Measurements from ENCODE around the gene ZNF865. TPM values are rescaled to one million over a fixed set of nuclear protein-coding genes. Genes with fewer than 3 reads are reported as not detected.

ZNF865 gene
- total and polyA plus RNA-seq, 8 donors: 5.7 to 9.7 (median 7.8) TPM

DNA sequence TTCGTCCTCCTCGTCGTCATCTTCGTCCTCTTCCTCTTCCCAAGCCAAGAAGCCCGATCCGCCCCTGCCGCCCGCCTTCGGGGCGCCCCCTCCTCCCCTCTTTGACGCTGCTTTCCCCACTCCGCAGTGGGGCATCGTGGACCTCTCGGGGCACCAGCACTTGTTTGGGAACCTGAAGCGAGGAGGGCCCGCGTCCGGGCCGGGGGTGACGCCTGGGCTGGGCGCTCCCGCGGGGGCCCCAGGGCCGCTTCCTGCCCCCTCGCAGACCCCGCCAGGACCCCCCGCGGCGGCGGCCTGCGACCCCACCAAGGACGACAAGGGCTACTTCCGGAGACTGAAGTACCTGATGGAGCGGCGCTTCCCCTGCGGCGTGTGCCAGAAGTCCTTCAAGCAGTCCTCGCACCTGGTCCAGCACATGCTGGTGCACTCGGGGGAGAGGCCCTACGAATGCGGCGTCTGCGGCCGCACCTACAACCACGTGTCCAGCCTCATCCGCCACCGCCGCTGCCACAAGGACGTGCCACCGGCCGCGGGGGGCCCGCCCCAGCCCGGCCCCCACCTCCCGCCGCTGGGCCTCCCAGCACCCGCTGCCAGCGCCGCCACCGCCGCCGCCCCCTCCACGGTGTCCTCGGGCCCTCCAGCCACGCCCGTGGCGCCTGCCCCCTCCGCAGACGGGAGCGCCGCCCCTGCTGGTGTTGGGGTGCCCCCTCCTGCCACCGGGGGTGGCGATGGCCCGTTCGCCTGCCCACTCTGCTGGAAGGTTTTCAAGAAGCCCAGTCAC lies 8.7 kb downstream of the ZNF865 start:
- TF ChIP-seq, protein P1, sequence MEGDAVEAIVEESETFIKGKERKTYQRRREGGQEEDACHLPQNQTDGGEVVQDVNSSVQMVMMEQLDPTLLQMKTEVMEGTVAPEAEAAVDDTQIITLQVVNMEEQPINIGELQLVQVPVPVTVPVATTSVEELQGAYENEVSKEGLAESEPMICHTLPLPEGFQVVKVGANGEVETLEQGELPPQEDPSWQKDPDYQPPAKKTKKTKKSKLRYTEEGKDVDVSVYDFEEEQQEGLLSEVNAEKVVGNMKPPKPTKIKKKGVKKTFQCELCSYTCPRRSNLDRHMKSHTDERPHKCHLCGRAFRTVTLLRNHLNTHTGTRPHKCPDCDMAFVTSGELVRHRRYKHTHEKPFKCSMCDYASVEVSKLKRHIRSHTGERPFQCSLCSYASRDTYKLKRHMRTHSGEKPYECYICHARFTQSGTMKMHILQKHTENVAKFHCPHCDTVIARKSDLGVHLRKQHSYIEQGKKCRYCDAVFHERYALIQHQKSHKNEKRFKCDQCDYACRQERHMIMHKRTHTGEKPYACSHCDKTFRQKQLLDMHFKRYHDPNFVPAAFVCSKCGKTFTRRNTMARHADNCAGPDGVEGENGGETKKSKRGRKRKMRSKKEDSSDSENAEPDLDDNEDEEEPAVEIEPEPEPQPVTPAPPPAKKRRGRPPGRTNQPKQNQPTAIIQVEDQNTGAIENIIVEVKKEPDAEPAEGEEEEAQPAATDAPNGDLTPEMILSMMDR (IDR thresholded peaks at IDR 0.05): no peak
- Histone ChIP-seq H3K27me3 (no peaks in the 10 kb centered on the region), H3K27ac (no peak overlapping the region), H3K36me3 (peaks cover 0 to 23% (median 0%) of the 10 kb centered on the region in 3 donors), H3K4me1 (no peaks in the 10 kb centered on the region), H3K9me3 (no peaks in the 10 kb centered on the region), H3K4me3 (no peak overlapping the region)
- DNase-seq (peak in 2 of 6 donors; percentile 34 to 70), FAIRE-seq (no peak), ATAC-seq (no peak)
- intact Hi-C loops (cut with DNase I): no loop called here
- WGBS, 2 donors: 94% methylated on average over 69 to 75 of the region's 75 CpGs

DNA sequence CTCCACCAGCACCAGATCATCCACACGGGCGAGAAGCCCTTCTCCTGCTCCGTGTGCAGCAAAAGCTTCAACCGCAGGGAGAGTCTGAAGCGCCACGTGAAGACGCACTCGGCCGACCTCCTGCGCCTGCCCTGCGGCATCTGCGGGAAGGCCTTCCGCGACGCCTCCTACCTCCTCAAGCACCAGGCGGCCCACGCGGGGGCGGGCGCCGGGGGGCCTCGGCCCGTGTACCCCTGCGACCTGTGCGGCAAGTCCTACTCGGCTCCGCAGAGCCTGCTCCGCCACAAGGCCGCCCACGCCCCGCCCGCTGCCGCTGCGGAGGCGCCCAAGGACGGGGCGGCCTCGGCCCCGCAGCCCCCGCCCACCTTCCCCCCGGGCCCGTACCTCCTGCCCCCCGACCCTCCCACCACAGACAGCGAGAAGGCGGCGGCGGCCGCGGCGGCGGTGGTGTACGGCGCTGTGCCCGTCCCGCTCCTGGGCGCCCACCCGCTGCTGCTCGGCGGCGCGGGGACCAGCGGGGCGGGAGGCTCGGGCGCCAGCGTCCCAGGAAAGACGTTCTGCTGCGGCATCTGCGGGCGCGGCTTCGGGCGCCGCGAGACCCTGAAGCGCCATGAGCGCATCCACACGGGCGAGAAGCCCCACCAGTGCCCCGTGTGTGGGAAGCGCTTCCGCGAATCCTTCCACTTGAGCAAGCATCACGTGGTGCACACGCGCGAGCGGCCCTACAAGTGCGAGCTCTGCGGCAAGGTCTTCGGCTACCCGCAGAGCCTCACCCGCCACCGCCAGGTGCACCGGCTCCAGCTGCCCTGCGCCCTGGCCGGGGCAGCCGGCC lies 9.5 kb downstream of the ZNF865 start:
- Histone ChIP-seq H3K36me3 (peaks cover 0 to 23% (median 0%) of the 10 kb centered on the region in 3 donors), H3K4me3 (no peak overlapping the region), H3K4me1 (no peaks in the 10 kb centered on the region), H3K27ac (no peak overlapping the region), H3K9me3 (no peaks in the 10 kb centered on the region), H3K27me3 (no peaks in the 10 kb centered on the region)
- intact Hi-C loops (cut with DNase I): no loop called here
- WGBS, 2 donors: 96 to 97% methylated on average over 88 to 98 of the region's 98 CpGs
- TF ChIP-seq, protein P1 (IDR thresholded peaks at IDR 0.05): no peak
- DNase-seq (no peak), ATAC-seq (no peak), FAIRE-seq (no peak)

DNA sequence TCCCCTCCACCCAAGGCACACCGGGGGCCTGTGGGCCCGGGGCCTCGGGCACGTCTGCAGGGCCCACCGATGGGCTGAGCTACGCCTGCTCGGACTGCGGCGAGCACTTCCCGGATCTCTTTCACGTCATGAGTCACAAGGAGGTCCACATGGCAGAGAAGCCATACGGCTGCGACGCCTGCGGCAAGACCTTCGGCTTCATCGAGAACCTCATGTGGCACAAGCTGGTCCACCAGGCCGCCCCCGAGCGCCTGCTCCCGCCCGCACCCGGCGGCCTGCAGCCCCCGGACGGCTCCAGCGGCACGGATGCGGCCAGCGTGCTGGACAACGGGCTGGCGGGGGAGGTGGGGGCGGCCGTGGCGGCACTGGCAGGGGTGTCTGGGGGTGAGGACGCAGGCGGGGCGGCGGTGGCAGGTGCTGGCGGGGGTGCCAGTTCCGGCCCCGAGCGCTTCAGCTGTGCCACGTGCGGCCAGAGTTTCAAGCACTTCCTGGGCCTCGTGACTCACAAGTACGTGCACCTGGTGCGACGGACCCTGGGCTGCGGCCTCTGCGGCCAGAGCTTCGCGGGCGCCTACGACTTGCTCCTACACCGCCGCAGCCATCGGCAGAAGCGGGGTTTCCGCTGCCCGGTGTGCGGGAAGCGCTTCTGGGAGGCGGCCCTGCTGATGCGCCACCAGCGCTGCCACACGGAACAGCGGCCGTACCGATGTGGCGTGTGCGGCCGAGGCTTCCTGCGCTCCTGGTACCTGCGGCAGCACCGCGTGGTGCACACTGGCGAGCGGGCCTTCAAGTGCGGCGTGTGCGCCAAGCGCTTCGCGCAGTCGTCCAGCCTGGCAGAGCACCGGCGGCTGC lies 10.3 kb downstream of the ZNF865 start:
- FAIRE-seq (no peak), ATAC-seq (no peak), DNase-seq (no peak)
- intact Hi-C loops (cut with DNase I): no loop called here
- H3K9me3 ChIP-seq: no peaks in the 10 kb centered on the region
- no peaks in the 10 kb centered on the region for H3K4me1 ChIP-seq
- TF ChIP-seq, protein P1 (IDR thresholded peaks at IDR 0.05): no peak
- WGBS, 2 donors: 96 to 97% methylated on average over 87 to 88 of the region's 88 CpGs
- no peaks in the 10 kb centered on the region for H3K27me3 ChIP-seq
- H3K36me3 ChIP-seq: peaks cover 0 to 23% (median 0%) of the 10 kb centered on the region in 3 donors
- H3K27ac ChIP-seq: no peak overlapping the region
- H3K4me3 ChIP-seq: no peak overlapping the region

DNA sequence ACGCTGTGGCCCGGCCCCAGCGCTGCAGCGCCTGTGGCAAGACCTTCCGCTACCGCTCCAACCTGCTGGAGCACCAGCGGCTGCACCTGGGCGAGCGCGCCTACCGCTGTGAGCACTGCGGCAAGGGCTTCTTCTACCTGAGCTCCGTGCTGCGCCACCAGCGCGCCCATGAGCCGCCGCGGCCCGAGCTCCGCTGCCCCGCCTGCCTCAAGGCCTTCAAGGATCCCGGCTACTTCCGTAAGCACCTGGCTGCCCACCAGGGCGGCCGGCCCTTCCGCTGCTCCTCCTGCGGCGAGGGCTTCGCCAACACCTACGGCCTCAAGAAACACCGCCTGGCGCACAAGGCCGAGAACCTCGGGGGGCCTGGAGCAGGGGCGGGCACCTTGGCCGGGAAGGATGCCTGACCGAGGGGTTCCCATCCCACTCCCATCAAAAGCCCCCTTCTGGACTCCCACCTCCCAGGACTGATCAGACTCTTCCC lies 11.0 kb downstream of the ZNF865 start:
- Histone ChIP-seq H3K36me3 (peaks cover 0 to 23% (median 0%) of the 10 kb centered on the region in 3 donors), H3K27ac (no peak overlapping the region), H3K27me3 (no peaks in the 10 kb centered on the region), H3K4me1 (no peaks in the 10 kb centered on the region), H3K4me3 (no peak overlapping the region), H3K9me3 (no peaks in the 10 kb centered on the region)
- TF ChIP-seq, protein P1 (IDR thresholded peaks at IDR 0.05): no peak
- DNase-seq (no peak), FAIRE-seq (no peak), ATAC-seq (no peak)
- 97 to 99% methylated on average over 38 of the region's 38 CpGs for WGBS, 2 donors
- intact Hi-C loops (cut with DNase I): no loop called here

All from pancreas (tissue), 10 donors.